ENCODE data around the gene OR2T29. TPM values are rescaled to one million over a fixed set of nuclear protein-coding genes. Genes with fewer than 3 reads are reported as not detected.
"Not testable (repeated sequence)": the region's sequence is repeated elsewhere in the genome, so short reads cannot be mapped to it uniquely, and the experiment has no call there.

Gene OR2T29
- 2.0 and 2.1 TPM in 2 replicates for total RNA-seq

DNA sequence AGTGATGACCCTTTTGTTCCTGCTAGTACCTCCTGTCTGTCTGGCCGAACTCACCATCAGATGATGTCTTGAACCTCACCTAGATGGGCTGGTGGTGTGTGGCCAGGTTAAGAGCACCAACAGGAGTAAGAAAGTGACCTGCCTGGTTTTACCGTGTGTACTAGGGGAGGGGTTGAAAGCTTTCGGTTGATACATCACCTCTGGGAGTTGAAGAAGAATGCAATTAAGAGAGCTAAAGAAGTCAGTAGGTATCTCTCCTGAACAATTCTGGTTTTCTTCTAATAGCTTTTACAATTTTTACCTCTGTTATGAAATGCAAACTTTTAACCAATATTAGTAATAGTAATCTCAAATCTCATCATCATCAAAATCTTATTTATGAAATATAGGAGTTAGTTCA is at the start of gene OR2T29:
Gene OR2T29 (minus strand): TSS at position 101 of the 400 bp plus-strand sequence. CDS start 3,281 bp downstream, outside the sequence.
- H3K27me3 Mint-ChIP-seq; H3K36me3 Mint-ChIP-seq (ENCODE audit: low read depth); H3K9me3 Mint-ChIP-seq; H3K4me1 Mint-ChIP-seq; H3K27ac Mint-ChIP-seq; ATAC-seq (ENCODE audit: low read depth); POLR2A ChIA-PET; CTCF ChIA-PET; DNase-seq; H3K4me3 Mint-ChIP-seq; intact Hi-C loops (cut with micrococcal nuclease): not testable (repeated sequence)

DNA sequence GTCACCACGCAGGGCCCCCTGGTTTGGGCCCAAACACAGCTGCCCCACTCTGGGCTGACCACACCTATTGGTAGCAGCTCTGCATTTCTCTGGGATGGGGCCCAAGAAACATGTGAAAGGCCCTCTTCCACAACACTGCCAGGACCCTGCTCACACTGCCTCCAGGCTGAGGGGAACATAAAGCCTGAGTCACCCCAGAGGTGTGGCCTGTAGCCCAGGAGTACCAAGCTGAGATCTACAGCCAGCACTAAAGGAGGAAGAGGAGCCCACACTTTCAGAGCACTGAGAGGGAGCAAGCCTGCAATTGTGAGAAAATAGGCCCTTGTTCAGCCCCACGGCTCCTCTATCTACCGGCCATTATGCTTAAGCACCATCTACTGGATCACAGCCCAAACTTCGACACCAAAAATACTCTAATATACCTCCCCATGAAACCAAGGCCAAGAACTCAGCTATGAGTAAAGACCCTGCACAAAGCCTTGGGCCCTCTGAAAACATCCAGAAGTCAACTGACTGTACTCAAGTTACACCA is 49.4 kb upstream of the OR2T29 start:
- ATAC-seq (ENCODE audit: low read depth): no peak
- H3K36me3 Mint-ChIP-seq (ENCODE audit: low read depth): no peaks in the 10 kb centered on the region
- intact Hi-C loops (cut with micrococcal nuclease): loop anchor here (10.0 kb wide), 1 partner anchor 677 kb away; no protein-coding TSS in a partner anchor
- CTCF ChIA-PET: interaction anchor here (1.2 to 2.7 kb wide), 3 partner anchors 11 to 208 kb away, joined by 3 to 7 read pairs (median 4); no protein-coding TSS in a partner anchor
- no peaks in the 10 kb centered on the region for H3K27me3 Mint-ChIP-seq
- no peak overlapping the region for H3K27ac Mint-ChIP-seq
- DNase-seq: no peak
- no peak overlapping the region for H3K4me3 Mint-ChIP-seq
- no peaks in the 10 kb centered on the region for H3K4me1 Mint-ChIP-seq
- POLR2A ChIA-PET: no interaction called here
- TF ChIP-seq CTCF (IDR thresholded peaks at IDR 0.05): no peak
- H3K9me3 Mint-ChIP-seq: no peaks in the 10 kb centered on the region

DNA sequence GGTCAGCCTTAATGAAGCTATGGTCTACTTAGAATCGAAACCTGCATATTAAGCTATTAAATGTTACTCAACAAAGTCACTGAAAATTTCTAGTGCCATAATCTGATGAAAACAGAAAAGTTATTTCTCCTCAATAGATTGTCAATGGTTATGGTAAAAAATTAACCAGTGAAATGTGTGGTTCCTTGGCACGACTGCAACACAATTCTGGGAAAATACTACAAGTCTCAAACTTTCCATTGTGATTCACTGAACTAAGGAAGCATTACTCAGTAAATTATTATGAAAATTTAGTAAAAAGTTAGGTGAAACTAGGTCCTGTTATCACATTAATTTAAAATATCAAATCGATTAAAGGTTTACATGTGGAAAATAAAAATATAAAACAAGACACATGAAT is 47.7 kb upstream of the OR2T29 start:
- intact Hi-C loops (cut with micrococcal nuclease): loop anchor here (10.0 kb wide), 1 partner anchor 676 kb away; no protein-coding TSS in a partner anchor
- H3K4me3 Mint-ChIP-seq: no peak overlapping the region
- CTCF ChIA-PET: interaction anchor here (1.2 kb wide), 2 partner anchors 195 to 197 kb away, joined by 3 read pairs; no protein-coding TSS in a partner anchor
- no peaks in the 10 kb centered on the region for H3K9me3 Mint-ChIP-seq
- ATAC-seq (ENCODE audit: low read depth) (no peak), DNase-seq (no peak)
- POLR2A ChIA-PET: no interaction called here
- no peaks in the 10 kb centered on the region for H3K4me1 Mint-ChIP-seq
- no peaks in the 10 kb centered on the region for H3K36me3 Mint-ChIP-seq (ENCODE audit: low read depth)
- H3K27me3 Mint-ChIP-seq: no peaks in the 10 kb centered on the region
- no peak for TF ChIP-seq CTCF (IDR thresholded peaks at IDR 0.05)
- no peak overlapping the region for H3K27ac Mint-ChIP-seq

DNA sequence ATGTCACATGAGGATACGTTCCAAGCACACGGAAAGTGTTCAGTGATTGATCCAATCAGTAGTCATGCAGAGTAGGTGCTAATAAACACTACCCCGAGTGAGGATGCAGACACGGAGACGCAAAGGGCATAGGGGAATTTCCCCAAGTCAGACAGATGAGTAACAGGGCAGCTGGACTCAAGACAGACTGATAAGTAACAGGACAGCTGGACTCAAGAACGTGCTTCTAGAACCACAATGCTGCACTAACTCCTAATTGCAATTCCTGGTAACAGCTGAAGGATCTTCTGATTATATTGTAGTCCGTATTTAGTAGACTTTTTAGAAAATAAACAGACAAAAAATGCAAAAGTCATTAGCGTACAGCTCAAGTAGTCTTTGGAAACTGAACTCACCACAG is 36.8 kb upstream of the OR2T29 start:
- TF ChIP-seq CTCF (IDR thresholded peaks at IDR 0.05): no peak
- no peak overlapping the region for H3K27ac Mint-ChIP-seq
- H3K36me3 Mint-ChIP-seq (ENCODE audit: low read depth): no peaks in the 10 kb centered on the region
- intact Hi-C loops (cut with micrococcal nuclease): no loop called here
- ATAC-seq (ENCODE audit: low read depth) (no peak), DNase-seq (no peak)
- H3K9me3 Mint-ChIP-seq: no peaks in the 10 kb centered on the region
- no peak overlapping the region for H3K4me3 Mint-ChIP-seq
- CTCF ChIA-PET: no interaction called here
- H3K4me1 Mint-ChIP-seq: peaks cover 2% of the 10 kb centered on the region
- POLR2A ChIA-PET: no interaction called here
- H3K27me3 Mint-ChIP-seq: no peaks in the 10 kb centered on the region

- no peak within 1 kb of the TSS for H3K4me3 Mint-ChIP-seq
- intact Hi-C loops (cut with micrococcal nuclease): no loop called here
- no peak within 1 kb of the TSS for H3K27ac Mint-ChIP-seq
- ChIA-PET CTCF (no interaction called here), POLR2A (no interaction called here)
- no peaks in the 10 kb centered on the region for H3K36me3 Mint-ChIP-seq (ENCODE audit: low read depth)
- DNase-seq (no peak), ATAC-seq (ENCODE audit: low read depth) (no peak)
- no peaks in the 10 kb centered on the region for H3K27me3 Mint-ChIP-seq
- H3K9me3 Mint-ChIP-seq: no peaks in the 10 kb centered on the region
- no peak for TF ChIP-seq CTCF (IDR thresholded peaks at IDR 0.05)
- peaks cover 2% of the 10 kb centered on the region for H3K4me1 Mint-ChIP-seq
These were observed 35.0 kb upstream of the OR2T29 start, which contains the start of gene OR2T10 for GRCh38 chr1:248597589-248597988. Gene OR2T10 (minus strand): TSS chr1:248597700. CDS start chr1:248593768, 3,932 bp downstream.

DNA sequence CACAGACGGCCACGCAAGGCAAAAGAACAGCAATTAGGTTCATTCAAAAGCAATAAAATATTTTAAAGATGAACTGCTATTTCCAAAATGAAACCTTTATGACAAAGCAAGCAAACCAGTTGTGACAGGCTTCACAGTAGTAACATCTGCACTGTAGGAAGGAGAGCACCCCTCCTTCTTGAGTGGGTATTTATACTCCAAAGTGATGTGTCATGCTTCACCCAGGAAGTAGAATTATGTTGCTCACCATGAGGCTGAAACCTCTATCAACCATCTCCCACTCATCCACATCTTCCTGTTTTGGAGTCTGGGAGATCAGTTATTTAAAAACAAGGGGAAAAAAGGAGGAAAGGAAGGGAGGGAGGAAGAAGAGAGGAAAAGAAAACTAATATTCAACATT is 34.0 kb upstream of the OR2T29 start:
- Mint-ChIP-seq H3K4me1 (peaks cover 2% of the 10 kb centered on the region), H3K9me3 (no peaks in the 10 kb centered on the region), H3K27me3 (no peaks in the 10 kb centered on the region), H3K27ac (no peak overlapping the region), H3K4me3 (no peak overlapping the region), H3K36me3 (ENCODE audit: low read depth) (no peaks in the 10 kb centered on the region)
- CTCF ChIA-PET: no interaction called here
- ATAC-seq (ENCODE audit: low read depth) (no peak), DNase-seq (no peak)
- POLR2A ChIA-PET: no interaction called here
- intact Hi-C loops (cut with micrococcal nuclease): no loop called here
- TF ChIP-seq CTCF (IDR thresholded peaks at IDR 0.05): no peak

Data from activated B cell treated with CpG ODN at 0.5 μM for 24 hours (primary cell).